AG09309 (cell line): ENCODE results near the gene ELOVL5.
"Not testable (repeated sequence)": the region's sequence is repeated elsewhere in the genome, so short reads cannot be mapped to it uniquely, and the experiment has no call there.

Experiments
- DNase-seq: peaks from one replicate; pipeline ENCODE4 v3.0.0-alpha.2; 2010; ENCODE audit warnings: low read depth
- H3K4me3 ChIP-seq: 2 replicates; pipeline ENCODE4 v1.5.1; 2011; ENCODE audit warnings: mild to moderate bottlenecking, low read depth, low read length, moderate library complexity; ENCODE audit not compliant: control insufficient read depth
- CTCF ChIP-seq: IDR thresholded peaks from 2 replicates; pipeline ENCODE4 v1.5.1; 2011; ENCODE audit warnings: mild to moderate bottlenecking, low read depth, low read length, inconsistent platforms; ENCODE audit not compliant: insufficient read depth, control insufficient read depth; ENCODE audit errors: missing control alignments

Gene ELOVL5

DNA sequence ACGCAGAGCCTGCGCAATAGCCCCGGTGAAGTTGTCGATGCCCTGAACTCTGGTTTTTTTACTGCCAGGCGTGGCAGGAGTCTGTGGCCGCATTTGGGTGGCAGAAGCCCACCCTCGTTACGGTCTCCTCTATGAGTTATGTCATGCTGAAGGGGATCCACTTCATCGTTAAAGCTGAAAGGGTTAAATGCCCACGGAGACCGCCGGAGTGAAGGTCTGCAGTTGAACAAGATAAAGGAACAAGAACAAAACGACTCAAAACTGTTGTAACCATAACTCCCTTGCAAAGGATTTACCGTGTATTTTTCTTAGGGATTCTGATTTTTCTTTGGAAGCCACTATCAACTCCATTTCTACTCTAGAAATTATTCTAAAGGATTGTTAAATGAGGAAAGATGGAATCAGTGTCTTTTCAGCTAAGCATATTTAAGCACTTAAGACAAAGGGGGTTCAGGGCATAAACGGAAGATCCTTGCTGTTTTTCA is 501 bp upstream of the ELOVL5 start:
- DNase-seq, result no peak
- H3K4me3 ChIP-seq, result peak overlapping the region; percentile 76
- no peak for TF ChIP-seq CTCF

DNA sequence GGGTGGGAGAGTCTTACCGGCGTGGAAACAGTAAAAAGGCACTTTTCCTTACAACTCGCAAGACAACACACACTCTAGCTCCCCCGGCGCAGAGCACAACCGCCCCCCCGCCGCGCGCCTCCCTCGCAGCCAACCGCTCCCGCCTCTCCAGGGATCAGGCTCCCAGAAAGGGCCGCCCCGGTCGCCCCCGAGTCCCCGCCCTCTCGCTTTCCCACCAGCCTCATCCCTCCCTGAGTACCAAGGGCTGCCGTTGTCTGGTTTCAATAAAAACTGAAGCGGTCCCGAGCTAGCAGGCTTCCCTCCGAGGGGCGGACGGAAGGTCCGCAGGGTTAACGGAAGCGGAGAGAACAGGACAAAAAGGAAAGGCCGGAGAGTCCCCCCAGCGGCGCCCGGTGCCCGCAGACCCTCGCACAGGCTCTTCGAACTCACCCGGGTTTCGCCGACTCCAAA is 804 bp downstream of the ELOVL5 start:
- no peak for DNase-seq
- TF ChIP-seq CTCF, result no peak
- peak overlapping the region; percentile 76 for H3K4me3 ChIP-seq

- H3K4me3 ChIP-seq, result peak overlapping the region; percentile 76
- DNase-seq, result no peak
- TF ChIP-seq CTCF, result no peak
Measured at GRCh38 chr6:53347250-53347920, 1.4 kb downstream of the ELOVL5 start.

- not testable (repeated sequence) for DNase-seq, H3K4me3 ChIP-seq
Measured at GRCh38 chr6:53346049-53346448, 2.7 kb downstream of the ELOVL5 start.

DNA sequence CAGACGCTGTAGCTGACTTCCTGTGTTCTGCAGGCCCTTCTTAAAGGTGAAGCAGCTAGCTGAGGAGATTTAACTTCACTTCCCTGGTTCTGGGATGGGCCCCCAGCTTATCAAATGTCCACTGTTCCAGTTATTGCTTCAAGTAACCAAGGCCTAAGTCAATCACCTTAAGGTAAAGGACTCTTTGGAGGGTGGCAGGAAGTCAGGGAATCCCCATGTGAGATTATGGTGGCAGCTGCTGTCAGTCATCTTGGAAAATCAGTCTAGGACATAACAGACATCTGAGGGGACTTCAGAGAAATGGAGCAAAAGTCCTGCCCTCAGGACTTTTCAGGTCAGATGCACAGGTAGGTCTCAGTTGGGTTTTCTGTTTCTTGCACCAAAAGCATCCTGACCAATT is 3.8 kb downstream of the ELOVL5 start:
- no peak for TF ChIP-seq CTCF
- no peak overlapping the region for H3K4me3 ChIP-seq
- DNase-seq, result no peak

GRCh38 chr6:53343092-53343491 is 5.7 kb downstream of the ELOVL5 start:
- DNase-seq, result no peak
- no peak for TF ChIP-seq CTCF

GRCh38 chr6:53342217-53342616 is 6.5 kb downstream of the ELOVL5 start:
- no peak for TF ChIP-seq CTCF
- DNase-seq, result no peak
- H3K4me3 ChIP-seq, result no peak overlapping the region

More at GRCh38 chr6:53343092-53343491, 5.7 kb downstream of the ELOVL5 start:
- H3K4me3 ChIP-seq, result no peak overlapping the region
